Fibroblast of skin of scalp (primary cell): Measurements from ENCODE around the gene TXNL1. TPM values are rescaled to one million over a fixed set of nuclear protein-coding genes. Genes with fewer than 3 reads are reported as not detected.
"Not testable (repeated sequence)": the region's sequence is repeated elsewhere in the genome, so short reads cannot be mapped to it uniquely, and the experiment has no call there.

Experiments used
- DNase-seq: peaks from one replicate; pipeline ENCODE4 v3.0.0-alpha.2; 2013
- polyA plus RNA-seq, 2 experiments: library from polyadenylated mRNA; unstranded; fragments of 120-200 nt; gene quantifications; one replicate each; pipeline ENCODE4 v1.2.1, GENCODE V29; 2013; ENCODE audit not compliant: insufficient read length in 2 of 2

The TXNL1 gene
- polyA plus RNA-seq (2013, experiment 1 of 2; ENCODE audit: insufficient read length) = 82.3 TPM
- 88.4 TPM for polyA plus RNA-seq (2013, experiment 2 of 2; ENCODE audit: insufficient read length)

- DNase-seq = peak; percentile 99
These were observed at the start of gene TXNL1 for GRCh38 chr18:56638232-56639103. TXNL1 (minus strand) TSS chr18:56638592; CDS start chr18:56638440, 152 bp downstream.

DNA sequence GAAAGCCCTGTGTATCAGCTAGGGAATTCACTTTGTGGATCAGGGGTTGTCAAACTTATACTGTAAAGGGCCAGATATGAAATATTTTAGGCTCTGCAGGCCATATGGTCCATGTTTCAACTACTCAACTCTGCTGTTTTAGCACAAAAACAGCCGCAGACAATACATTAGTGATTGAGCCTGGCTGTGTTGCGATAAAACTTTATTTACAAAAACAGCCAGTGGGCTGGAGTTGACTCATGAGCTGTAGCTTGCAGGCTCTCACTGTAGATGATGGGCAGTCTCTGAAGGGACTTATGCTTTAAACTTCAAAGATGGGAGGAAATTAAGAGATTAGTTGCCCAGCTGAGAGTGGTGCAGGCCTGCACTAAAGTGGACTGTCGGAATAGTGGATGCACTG, 45.9 kb upstream of the TXNL1 start:
- no peak for DNase-seq

DNA sequence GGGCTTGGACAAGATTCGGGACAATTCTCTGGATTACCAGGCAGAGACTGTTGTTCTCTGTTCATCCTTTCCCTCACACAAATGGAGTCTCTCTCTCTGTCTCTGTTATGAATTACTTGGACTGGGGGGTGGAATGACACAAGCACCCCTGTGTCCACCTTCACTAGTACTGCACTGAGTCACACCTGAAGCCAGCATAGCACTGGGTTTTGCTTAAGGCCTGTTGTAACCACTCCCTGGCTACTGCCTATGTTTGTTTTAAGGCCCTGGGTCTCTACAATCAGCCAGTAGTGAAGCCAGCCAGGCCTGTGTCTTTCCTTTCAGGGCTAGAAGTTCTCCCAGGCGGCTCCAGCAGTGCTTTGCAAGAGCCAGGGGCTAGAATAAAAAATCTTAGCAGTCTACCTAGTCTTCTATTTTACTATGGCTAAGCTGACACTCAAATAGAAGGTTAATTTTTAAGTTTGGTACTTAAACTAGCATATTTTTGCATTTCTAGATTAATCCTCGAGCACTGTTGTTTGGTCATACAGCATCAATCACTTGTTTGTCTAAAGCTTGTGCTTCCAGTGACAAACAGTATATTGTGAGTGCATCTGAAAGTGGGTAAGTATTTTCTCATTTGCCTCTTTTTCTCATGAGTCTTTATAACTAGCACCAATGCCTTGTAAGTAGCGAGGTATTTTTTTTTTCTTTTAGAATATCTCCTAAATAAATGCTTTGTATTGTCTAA, 40.6 kb upstream of the TXNL1 start:
- DNase-seq = no peak

DNA sequence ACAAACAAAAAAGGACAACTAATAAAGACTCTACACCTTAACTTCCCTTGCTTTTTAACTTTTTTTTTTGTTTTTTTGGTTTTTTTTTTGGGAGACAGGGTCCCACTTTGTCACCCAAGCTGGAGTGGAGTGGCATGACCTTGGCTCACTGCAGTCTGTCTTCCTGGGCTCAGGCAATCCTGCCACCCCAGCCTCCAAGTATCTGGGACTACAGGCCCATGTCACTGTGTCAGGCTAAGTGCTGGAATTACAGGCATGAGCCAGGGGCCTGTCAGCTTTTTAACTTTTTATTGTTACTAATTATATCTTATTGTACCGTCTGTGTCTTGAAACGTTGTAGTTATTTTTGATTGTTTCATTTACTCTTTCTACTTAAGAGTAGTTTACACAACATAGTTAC, 38.2 kb upstream of the TXNL1 start:
- no peak for DNase-seq

GRCh38 chr18:56672981-56673380, 34.6 kb upstream of the TXNL1 start:
- no peak for DNase-seq

DNA sequence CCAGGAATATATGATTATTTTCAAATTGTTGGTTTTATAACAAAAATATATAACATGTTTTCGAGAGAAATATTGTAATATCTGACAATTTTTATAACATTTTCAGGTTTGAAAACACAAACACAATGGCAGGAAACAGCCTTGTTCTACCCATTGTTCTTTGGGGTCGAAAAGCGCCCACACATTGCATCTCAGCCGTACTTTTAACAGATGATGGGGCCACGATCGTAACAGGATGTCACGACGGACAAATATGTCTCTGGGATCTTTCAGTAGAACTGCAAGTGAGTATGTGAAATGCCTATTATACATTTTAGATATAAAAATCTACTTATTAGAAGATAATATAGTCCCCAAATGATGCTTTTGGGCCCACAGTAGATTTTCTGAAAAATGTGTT, 34.0 kb upstream of the TXNL1 start:
- no peak for DNase-seq

GRCh38 chr18:56662902-56663301, 24.5 kb upstream of the TXNL1 start:
- DNase-seq = no peak

- DNase-seq = no peak
These were observed 24.1 kb upstream of the TXNL1 start for GRCh38 chr18:56662502-56662901.

DNA sequence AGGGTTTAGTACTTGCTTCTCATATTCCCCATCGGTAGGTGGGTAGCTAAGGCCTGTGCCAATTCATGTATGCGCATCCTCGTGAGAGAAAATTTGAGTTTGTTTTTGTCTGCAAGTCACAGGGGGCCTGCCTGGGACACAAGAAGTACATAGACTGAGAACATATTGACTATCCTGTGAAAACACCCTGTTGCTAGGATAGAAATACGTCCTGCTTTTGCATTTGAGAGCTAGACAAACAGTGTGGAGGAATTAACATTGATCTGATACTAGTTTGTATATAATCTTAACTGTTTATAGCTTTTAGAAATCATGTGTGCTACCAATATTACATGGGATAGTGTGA, 23.6 kb upstream of the TXNL1 start:
- DNase-seq = no peak

DNA sequence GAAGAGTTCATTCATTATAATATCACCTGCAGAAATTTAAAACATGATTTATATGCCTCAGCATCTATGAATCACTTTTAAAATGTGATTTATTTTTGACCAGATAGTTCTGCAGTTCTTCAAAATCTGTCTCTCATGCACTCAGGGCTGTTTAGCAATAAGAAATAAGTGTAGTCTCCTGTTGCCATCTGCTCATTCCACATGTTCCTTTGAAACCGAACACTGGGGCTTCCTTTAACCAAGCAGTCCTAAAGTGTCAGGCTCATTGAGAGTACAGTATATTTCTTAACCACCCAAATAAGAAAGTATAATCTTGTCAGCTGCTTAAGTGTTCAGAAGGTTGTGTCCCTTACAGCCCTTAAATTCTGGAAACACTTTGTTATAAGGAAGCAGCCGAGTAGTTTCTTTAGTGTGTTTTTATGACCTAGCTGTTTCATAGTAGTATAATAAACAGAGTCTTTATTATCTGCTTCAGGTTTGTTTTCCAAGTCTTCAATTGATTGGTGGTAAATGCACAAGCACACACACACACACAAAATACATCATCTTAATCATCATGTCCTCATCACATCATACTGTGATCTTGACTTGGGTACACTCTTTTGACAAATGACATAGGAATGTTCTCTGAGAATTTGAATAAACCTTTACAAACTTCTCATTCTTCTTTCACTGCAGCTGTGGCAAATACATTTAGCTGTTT, 23.1 kb upstream of the TXNL1 start:
- no peak for DNase-seq

DNA sequence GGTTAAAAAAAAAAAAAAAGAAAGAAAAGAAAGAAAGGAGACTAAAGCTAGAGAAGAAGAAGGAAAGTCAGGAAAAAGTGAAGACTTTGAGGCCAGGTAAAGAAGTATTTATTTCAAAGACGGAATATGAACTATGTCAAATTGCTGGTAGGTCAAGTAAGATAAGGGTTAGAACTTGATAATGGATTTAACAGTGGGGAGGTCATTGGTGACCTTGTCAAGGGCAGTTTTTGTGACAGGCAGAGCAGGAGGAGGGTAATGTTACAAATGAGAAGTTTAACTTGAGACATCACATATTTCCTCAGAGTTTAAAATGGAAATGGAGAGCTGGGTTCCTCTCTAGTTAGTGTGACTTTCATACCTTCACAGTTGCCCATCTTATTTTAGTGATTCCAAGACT, 22.3 kb upstream of the TXNL1 start:
- no peak for DNase-seq

DNA sequence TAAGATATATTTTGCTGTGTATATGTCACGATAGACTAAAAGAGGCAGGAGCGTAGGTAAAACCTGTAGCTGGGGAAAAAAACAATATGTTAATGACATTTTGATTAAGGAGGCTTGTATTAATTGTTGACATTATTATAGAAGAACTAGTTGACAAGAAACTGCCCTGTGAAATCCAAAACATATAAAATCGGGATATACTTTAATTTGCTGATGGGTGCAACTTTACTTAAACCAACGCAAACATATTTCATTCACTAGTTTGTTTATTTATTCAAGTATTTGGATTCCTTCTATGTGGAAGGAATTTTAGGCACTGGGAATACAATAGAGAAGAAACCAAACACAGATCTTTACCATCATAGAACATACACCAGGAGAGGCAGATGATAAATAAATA, 20.7 kb upstream of the TXNL1 start:
- DNase-seq = no peak

DNA sequence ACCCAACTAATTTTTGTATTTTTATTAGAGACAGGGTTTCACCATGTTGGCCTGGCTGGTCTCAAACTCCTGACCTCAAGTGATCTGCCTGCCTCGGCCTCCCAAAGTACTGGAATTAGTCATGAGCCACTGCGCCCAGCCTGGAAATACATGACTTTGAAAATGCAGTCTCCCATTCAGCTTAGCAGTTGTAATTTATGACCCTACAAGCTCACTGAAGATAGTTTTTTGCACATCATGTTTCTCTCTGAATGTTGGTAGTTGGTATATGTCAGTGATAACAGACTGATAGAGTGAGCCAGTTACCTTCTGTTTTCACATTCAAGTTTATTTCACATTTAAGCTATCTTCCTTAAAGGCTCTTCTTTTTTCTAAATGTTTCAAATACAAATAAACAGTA, 19.9 kb upstream of the TXNL1 start:
- no peak for DNase-seq

- not testable (repeated sequence) for DNase-seq
These were observed 15.9 kb upstream of the TXNL1 start for GRCh38 chr18:56654280-56654679.

- no peak for DNase-seq
These were observed 14.4 kb upstream of the TXNL1 start for GRCh38 chr18:56652802-56653201.

GRCh38 chr18:56651771-56652092, 13.3 kb upstream of the TXNL1 start:
- no peak for DNase-seq

- DNase-seq = peak; percentile 99
These were observed 12.8 kb upstream of the TXNL1 start, which contains the start of gene WDR7 for GRCh38 chr18:56650944-56651770. WDR7 (plus strand) TSS chr18:56651359; CDS start chr18:56672516, 21,157 bp downstream.

GRCh38 chr18:56649996-56650395, 11.6 kb upstream of the TXNL1 start:
- DNase-seq = no peak

GRCh38 chr18:56647951-56648893, 9.8 kb upstream of the TXNL1 start:
- DNase-seq = peak; percentile 3

GRCh38 chr18:56647071-56647470, 8.7 kb upstream of the TXNL1 start:
- DNase-seq = no peak

DNA sequence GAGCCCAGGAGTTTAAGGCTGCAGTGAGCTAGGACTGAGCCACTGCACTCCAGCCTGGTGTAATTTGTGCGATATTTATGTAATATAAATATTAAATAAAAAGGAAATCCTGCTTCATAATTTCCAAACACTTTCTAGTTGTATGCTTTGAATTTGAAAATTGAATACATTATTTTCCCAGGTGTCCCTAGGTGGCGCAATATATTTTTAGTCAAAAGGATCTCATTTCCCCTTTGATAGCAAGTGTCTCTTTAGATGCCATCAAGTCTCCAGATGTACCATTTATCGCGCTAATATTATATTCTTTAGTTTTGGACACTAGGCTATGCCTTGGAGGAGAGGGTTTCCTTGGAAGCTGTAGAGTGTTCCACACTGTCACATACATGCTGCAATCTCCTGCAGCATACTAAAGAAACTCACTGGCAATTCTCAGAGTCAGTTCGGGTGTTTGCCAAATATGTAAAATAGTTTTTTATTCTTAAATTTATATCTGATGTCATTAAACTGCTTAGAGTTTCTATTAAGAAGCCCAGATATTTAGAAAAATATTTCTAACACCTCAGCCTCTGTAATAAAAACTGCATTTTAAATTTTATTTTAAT, 7.1 kb upstream of the TXNL1 start:
- DNase-seq = no peak
